ENCODE measurements around the gene APOC1.

DNA sequence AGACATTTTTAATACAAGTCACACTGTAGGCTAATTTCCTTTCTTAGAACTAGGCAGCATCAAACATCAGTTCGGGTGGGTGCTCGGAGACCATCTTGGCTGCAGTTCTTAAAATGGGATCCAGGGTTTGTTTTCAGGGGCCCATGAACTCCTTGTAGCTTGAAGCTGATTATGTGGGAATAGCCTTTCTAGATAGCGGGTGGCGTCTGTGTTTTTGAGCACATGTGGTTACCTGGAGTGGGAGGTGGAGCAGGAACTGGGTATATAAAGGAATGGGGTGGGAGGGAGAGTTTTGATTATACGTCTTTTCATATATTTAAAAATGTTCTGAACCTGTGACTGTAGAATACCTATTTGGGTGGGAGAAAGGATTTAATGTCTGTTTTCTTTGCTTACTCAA is 53.7 kb downstream of the APOC1 start:
- TF ChIP-seq CTCF (IDR thresholded peaks at IDR 0.05) (no peak), POLR2A (IDR thresholded peaks at IDR 0.05) (no peak)

All from vagina (tissue), 2 donors.